MM.1S (cell line): ENCODE results near the gene ANTXR1.

Source experiments
- DNase-seq: peaks from one replicate; pipeline ENCODE4 v3.0.0-alpha.2; 2015
- H2AFZ ChIP-seq: fragments of 300-600 bp; sonication (generic); 2 replicates; pipeline ENCODE4 v1.6.0; 2016; ENCODE audit warnings: antibody characterized with exemption, low read length
- H3F3A ChIP-seq: fragments of 300-600 bp; sonication (generic); 2 replicates; pipeline ENCODE4 v1.6.1; 2016; ENCODE audit warnings: mild to moderate bottlenecking, antibody characterized with exemption, low read length, moderate library complexity, mixed read lengths; ENCODE audit not compliant: insufficient read depth
- H3K27ac ChIP-seq: fragments of 300-600 bp; sonication (generic); 2 replicates; pipeline ENCODE4 v1.5.1; 2016; ENCODE audit warnings: mild to moderate bottlenecking, low read length
- H3K27me3 ChIP-seq: fragments of 300-600 bp; sonication (generic); replicated peaks from 2 replicates; pipeline ENCODE4 v1.6.0; 2016; ENCODE audit warnings: low read length; ENCODE audit not compliant: insufficient read depth
- H3K36me3 ChIP-seq: fragments of 300-600 bp; sonication (generic); replicated peaks from 2 replicates; pipeline ENCODE4 v1.6.1; 2016; ENCODE audit warnings: mild to moderate bottlenecking, low read length, mixed read lengths; ENCODE audit not compliant: insufficient read depth
- H3K4me1 ChIP-seq: fragments of 300-600 bp; sonication (generic); 2 replicates; pipeline ENCODE4 v1.6.1; 2016; ENCODE audit warnings: low read length, mixed read lengths
- H3K4me2 ChIP-seq: fragments of 300-600 bp; sonication (generic); 2 replicates; pipeline ENCODE4 v1.6.0; 2016; ENCODE audit warnings: low read depth, low read length
- H3K4me3 ChIP-seq: fragments of 300-600 bp; sonication (generic); 2 replicates; pipeline ENCODE4 v1.5.1; 2016; ENCODE audit warnings: low read length, mixed read lengths
- H3K79me2 ChIP-seq: fragments of 300-600 bp; sonication (generic); 2 replicates; pipeline ENCODE4 v1.6.1; 2016; ENCODE audit warnings: mixed run types, low read length, mixed read lengths
- H3K9ac ChIP-seq: fragments of 300-600 bp; sonication (generic); 2 replicates; pipeline ENCODE4 v1.6.1; 2016; ENCODE audit warnings: low read length, mixed read lengths
- H3K9me2 ChIP-seq: fragments of 300-600 bp; sonication (generic); replicated peaks from 2 replicates; pipeline ENCODE4 v1.6.1; 2016; ENCODE audit warnings: mild to moderate bottlenecking, low read length, mixed read lengths; ENCODE audit not compliant: insufficient read depth
- H3K9me3 ChIP-seq: fragments of 300-600 bp; sonication (generic); replicated peaks from 2 replicates; pipeline ENCODE4 v1.6.1; 2016; ENCODE audit warnings: mild to moderate bottlenecking, low read length, mixed read lengths; ENCODE audit not compliant: insufficient read depth
- H4K20me1 ChIP-seq: fragments of 300-600 bp; sonication (generic); 2 replicates; pipeline ENCODE4 v1.6.1; 2016; ENCODE audit warnings: mild to moderate bottlenecking, low read length, moderate library complexity, mixed read lengths; ENCODE audit not compliant: insufficient read depth
- CTCF ChIP-seq: fragments of 300-600 bp; sonication (generic); IDR thresholded peaks from 2 replicates; pipeline ENCODE4 v1.5.1; 2016; ENCODE audit warnings: antibody characterized with exemption, low read length, mixed read lengths
- EZH2 ChIP-seq: fragments of 300-600 bp; sonication (generic); optimal IDR thresholded peaks from 2 replicates; pipeline ENCODE3; 2017; ENCODE audit warnings: low read depth, mild to moderate bottlenecking, antibody characterized with exemption, low read length, mixed read lengths
- EZH2phosphoT487 ChIP-seq: fragments of 300-600 bp; sonication (generic); IDR thresholded peaks from 2 replicates; pipeline ENCODE4 v1.6.1; 2018; ENCODE audit warnings: antibody characterized with exemption, low read length

The ANTXR1 gene

GRCh38 chr2:69055688-69056470 is 42.9 kb downstream of the ANTXR1 start:
- H3K9ac ChIP-seq: no peak overlapping the region
- no peak overlapping the region for H3K4me3 ChIP-seq
- DNase-seq: no peak
- H3K4me2 ChIP-seq: no peak overlapping the region
- no peak overlapping the region for H3K27ac ChIP-seq
- no peaks in the 10 kb centered on the region for H3K36me3 ChIP-seq
- H3K4me1 ChIP-seq: no peaks in the 10 kb centered on the region
- H2AFZ ChIP-seq: no peak overlapping the region
- no peaks in the 10 kb centered on the region for H3K27me3 ChIP-seq
- no peaks in the 10 kb centered on the region for H3K9me2 ChIP-seq
- H3K9me3 ChIP-seq: no peaks in the 10 kb centered on the region
- no peaks in the 10 kb centered on the region for H3K79me2 ChIP-seq
- no peaks in the 10 kb centered on the region for H3F3A ChIP-seq
- H4K20me1 ChIP-seq: no peaks in the 10 kb centered on the region
- TF ChIP-seq EZH2 (no peak), CTCF (no peak)

- no peak for DNase-seq
- H3K4me3 ChIP-seq: no peak overlapping the region
- H3K4me1 ChIP-seq: no peaks in the 10 kb centered on the region
- H3K27ac ChIP-seq: no peak overlapping the region
- no peaks in the 10 kb centered on the region for H3F3A ChIP-seq
- no peak overlapping the region for H2AFZ ChIP-seq
- H3K27me3 ChIP-seq: no peaks in the 10 kb centered on the region
- no peaks in the 10 kb centered on the region for H3K9me3 ChIP-seq
- no peak overlapping the region for H3K4me2 ChIP-seq
- TF ChIP-seq CTCF (no peak), EZH2phosphoT487 (no peak), EZH2 (no peak)
- no peaks in the 10 kb centered on the region for H3K36me3 ChIP-seq
- no peak overlapping the region for H3K9ac ChIP-seq
- no peaks in the 10 kb centered on the region for H3K79me2 ChIP-seq
- no peaks in the 10 kb centered on the region for H3K9me2 ChIP-seq
- no peaks in the 10 kb centered on the region for H4K20me1 ChIP-seq
Observed at GRCh38 chr2:69057660-69058059, 44.7 kb downstream of the ANTXR1 start.

GRCh38 chr2:69059731-69060290 is 46.8 kb downstream of the ANTXR1 start:
- no peaks in the 10 kb centered on the region for H3K79me2 ChIP-seq
- DNase-seq: no peak

More at GRCh38 chr2:69059731-69060290, 46.8 kb downstream of the ANTXR1 start:
- Histone ChIP-seq H3K27me3 (no peaks in the 10 kb centered on the region), H3K4me3 (no peak overlapping the region), H3K9ac (no peak overlapping the region), H2AFZ (no peak overlapping the region), H3K9me3 (no peaks in the 10 kb centered on the region), H3K36me3 (no peaks in the 10 kb centered on the region), H3F3A (no peaks in the 10 kb centered on the region), H3K4me1 (no peaks in the 10 kb centered on the region), H3K9me2 (no peaks in the 10 kb centered on the region), H3K4me2 (no peak overlapping the region), H4K20me1 (no peaks in the 10 kb centered on the region), H3K27ac (no peak overlapping the region)
- no peak for TF ChIP-seq CTCF
- TF ChIP-seq EZH2: no peak
- TF ChIP-seq EZH2phosphoT487: no peak
